Measurements from ENCODE around the gene PTK6.

Gene PTK6

DNA sequence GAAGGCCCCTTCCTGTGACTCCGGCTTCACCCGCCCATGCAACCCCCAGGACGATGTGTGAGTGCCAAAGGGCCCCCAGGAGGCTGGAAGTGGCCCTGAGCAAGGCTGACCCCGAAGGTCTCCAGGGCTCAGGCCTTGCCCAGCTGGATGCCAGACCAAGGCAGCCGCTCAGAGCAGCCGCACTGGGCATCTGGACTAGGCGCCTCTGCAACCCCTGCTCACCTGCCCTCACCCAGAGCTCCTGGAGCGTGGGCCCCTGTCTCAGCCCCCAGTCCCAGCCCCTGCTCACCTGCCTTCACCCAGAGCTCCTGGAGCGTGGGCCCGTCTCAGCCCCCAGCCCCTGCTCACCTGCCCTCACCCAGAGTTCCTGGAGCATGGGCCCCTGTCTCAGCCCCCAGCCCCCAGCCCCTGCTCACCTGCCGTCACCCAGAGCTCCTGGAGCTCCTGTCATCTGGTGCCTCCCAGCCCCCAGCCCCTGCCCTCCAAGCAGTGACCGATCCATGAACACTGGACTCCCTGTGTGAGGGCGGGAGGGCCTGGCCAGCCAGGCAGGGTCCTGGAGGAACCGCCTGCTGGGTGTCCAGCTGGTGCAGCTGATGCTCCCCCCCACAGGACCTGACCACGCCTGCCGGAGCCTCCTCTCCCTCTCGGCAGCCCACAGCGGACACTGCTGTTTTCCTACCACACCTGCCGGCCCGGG is 9.2 kb upstream of the PTK6 start:
- no peak for DNase-seq
- in situ Hi-C loops (cut with MboI; ENCODE audit: low pct_unique_long_range_greater_than_20kb, low sequenced_read_pairs) = no loop called here

DNA sequence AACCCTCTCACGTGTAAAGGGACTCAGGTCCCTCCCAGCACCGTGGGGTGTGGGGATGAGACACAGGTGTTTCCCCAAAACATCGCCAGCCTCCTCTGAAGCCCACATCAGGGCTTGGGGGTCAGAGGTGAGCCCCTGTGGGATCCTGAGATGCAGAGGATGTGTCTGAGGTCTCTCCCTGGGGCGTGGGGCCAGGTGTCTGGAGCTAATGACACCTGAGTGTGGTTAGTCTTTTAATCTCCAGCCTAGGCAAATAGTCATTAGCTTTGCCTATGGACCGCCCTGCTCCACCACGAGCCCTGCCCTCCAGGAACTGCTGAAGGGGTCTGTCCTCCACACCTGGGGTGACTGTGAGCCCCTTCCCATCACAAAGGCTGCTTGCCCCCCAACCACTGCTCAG is 8.6 kb upstream of the PTK6 start:
- in situ Hi-C loops (cut with MboI; ENCODE audit: low pct_unique_long_range_greater_than_20kb, low sequenced_read_pairs) = no loop called here
- DNase-seq = no peak

DNA sequence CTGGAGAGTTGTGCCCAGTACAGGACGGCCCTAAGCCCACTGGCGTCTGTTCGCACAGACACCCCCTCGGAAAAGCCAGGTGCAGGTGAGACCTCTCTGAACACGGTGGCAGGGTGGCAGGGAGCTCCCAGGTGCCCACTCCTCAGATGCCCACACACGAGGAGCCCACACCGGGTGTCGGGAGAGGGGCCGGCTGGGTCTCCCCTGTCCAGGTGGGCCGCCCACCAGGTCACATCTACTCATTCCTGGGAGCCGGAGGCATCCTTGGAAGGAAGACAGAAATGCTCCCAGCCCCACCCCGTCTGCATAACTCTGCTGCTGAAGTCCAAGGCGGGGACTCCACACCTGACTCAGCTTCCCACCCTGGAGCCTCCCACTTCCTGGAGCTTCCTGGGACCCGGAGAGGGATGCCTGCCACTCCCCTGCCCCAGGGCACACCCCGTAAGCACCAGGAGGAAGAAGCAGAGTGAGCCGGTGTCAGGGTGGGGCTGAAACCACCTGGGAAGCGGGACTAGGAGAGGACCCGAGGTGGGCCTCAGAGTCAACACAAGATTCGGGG is 7.9 kb upstream of the PTK6 start:
- in situ Hi-C loops (cut with MboI; ENCODE audit: low pct_unique_long_range_greater_than_20kb, low sequenced_read_pairs) = no loop called here
- no peak for DNase-seq

- no peak for DNase-seq
- in situ Hi-C loops (cut with MboI; ENCODE audit: low pct_unique_long_range_greater_than_20kb, low sequenced_read_pairs) = no loop called here
Measured at GRCh38 chr20:63544241-63544957, 7.2 kb upstream of the PTK6 start.

GRCh38 chr20:63543733-63544132 is 6.6 kb upstream of the PTK6 start:
- in situ Hi-C loops (cut with MboI; ENCODE audit: low pct_unique_long_range_greater_than_20kb, low sequenced_read_pairs) = no loop called here
- DNase-seq = no peak

GRCh38 chr20:63543131-63543530 is 6.0 kb upstream of the PTK6 start:
- DNase-seq = no peak
- in situ Hi-C loops (cut with MboI; ENCODE audit: low pct_unique_long_range_greater_than_20kb, low sequenced_read_pairs) = no loop called here

DNA sequence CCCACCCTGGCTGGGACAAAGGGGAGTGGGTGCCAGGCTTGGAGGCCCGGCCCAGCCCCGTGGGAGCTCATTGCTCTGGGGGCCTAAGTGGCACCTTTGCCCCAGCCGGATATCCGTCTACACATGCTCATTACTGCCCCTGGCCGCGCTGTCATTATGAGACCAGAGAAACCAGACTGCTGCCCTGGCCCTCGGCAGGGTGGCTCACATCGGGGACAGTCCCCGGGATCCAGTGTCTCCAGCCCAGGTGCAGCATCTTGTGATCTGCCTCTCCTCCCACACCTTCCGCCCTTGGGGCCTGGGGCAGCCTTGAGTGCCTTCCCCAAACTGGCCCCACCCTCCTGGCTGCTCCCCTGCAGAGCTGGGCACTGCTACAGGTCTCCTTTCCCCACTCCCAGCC is 5.5 kb upstream of the PTK6 start:
- in situ Hi-C loops (cut with MboI; ENCODE audit: low pct_unique_long_range_greater_than_20kb, low sequenced_read_pairs) = no loop called here
- no peak for DNase-seq

DNA sequence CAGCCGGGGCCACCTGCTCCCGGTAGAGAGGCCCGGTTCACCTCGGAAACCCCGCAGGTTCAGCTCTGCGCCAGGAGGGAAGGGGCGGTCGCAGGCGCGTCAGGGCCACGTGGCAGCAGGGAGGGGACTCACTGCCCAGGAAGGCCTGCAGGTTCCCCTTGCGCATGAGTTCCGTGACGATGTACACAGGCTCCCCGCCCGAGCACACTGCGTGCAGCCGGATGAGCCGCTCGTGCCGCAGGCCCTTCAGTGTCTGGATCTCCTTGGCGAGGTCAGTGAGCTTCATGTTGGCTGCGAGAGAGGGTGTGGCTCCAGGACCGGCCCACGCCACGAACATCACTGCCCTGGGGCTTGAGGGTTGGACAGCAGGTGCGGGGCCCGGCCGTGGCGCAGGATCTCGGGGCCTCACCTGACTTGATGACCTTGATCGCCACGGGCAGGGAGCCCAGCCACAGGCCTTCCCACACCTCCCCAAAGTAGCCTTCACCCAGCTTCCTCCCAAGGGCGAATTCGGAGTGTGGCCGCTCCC is 4.9 kb upstream of the PTK6 start:
- in situ Hi-C loops (cut with MboI; ENCODE audit: low pct_unique_long_range_greater_than_20kb, low sequenced_read_pairs) = no loop called here
- no peak for DNase-seq

DNA sequence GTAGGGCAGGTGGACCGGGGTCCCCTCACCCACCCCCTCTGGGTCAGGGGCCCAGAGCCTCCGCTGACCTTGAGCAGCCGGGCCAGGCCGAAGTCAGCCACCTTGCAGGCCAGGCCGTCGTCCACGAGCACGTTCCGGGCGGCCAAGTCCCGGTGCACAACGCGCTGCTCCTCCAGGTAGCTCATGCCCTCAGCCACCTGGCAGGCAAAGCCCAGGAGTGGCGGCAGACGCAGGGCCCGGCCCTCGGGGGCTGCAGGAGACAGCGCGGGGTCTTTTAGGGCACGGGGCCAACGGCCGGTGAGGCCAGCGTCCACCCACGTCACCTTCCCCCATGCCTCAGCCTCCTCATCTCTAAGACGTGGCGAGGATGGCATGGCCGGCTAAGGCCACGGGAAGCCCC is 4.2 kb upstream of the PTK6 start:
- in situ Hi-C loops (cut with MboI; ENCODE audit: low pct_unique_long_range_greater_than_20kb, low sequenced_read_pairs) = no loop called here
- no peak for DNase-seq

GRCh38 chr20:63540417-63541186 is 3.4 kb upstream of the PTK6 start:
- in situ Hi-C loops (cut with MboI; ENCODE audit: low pct_unique_long_range_greater_than_20kb, low sequenced_read_pairs) = no loop called here
- DNase-seq = no peak

GRCh38 chr20:63539441-63540370 is 2.5 kb upstream of the PTK6 start:
- in situ Hi-C loops (cut with MboI; ENCODE audit: low pct_unique_long_range_greater_than_20kb, low sequenced_read_pairs) = no loop called here
- DNase-seq = no peak

- DNase-seq = no peak
- in situ Hi-C loops (cut with MboI; ENCODE audit: low pct_unique_long_range_greater_than_20kb, low sequenced_read_pairs) = no loop called here
Measured at GRCh38 chr20:63539092-63539430, 1.9 kb upstream of the PTK6 start.

- no peak for DNase-seq
- in situ Hi-C loops (cut with MboI; ENCODE audit: low pct_unique_long_range_greater_than_20kb, low sequenced_read_pairs) = no loop called here
Measured at GRCh38 chr20:63538204-63539091, 1.3 kb upstream of the PTK6 start.

- DNase-seq = peak; percentile 84
- in situ Hi-C loops (cut with MboI; ENCODE audit: low pct_unique_long_range_greater_than_20kb, low sequenced_read_pairs) = no loop called here
Measured at GRCh38 chr20:63537525-63538203, 488 bp upstream of the PTK6 start.

DNA sequence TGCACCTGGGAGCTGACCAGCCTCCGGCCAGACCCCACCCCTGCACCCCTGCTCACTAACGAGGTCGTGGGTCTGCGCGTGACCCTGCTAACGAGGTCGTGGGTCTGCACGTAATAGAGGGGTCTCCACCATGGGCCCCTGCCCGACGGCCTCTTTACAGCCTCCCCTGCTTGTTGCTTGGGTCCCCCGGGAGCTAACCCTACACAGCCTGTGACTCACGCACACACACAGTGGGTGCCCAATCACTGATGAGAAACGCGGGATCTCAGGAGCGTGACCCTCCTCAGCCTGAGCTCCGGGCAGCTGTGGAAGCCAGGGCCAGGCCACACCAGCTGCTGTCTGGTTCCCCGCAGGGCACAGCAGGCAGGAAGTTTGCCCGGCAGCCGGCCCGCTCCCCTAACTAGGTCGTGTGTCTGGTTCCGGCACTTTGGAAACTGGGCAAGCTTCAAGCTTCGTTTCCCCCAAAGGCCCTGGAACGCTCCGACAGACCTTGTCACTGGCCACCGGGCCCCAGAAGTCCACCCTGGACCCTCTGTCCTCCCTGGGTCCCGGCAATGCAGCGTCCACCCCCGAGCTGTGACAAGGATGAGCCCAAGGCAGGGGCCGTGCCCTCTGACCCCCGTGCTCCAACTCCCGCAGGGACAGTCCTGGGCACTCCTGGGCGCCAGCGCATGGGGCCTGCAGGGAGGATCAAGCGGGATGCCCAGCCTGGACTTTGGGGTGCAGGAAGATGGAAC is 767 bp downstream of the PTK6 start:
- DNase-seq = no peak
- in situ Hi-C loops (cut with MboI; ENCODE audit: low pct_unique_long_range_greater_than_20kb, low sequenced_read_pairs) = no loop called here

DNA sequence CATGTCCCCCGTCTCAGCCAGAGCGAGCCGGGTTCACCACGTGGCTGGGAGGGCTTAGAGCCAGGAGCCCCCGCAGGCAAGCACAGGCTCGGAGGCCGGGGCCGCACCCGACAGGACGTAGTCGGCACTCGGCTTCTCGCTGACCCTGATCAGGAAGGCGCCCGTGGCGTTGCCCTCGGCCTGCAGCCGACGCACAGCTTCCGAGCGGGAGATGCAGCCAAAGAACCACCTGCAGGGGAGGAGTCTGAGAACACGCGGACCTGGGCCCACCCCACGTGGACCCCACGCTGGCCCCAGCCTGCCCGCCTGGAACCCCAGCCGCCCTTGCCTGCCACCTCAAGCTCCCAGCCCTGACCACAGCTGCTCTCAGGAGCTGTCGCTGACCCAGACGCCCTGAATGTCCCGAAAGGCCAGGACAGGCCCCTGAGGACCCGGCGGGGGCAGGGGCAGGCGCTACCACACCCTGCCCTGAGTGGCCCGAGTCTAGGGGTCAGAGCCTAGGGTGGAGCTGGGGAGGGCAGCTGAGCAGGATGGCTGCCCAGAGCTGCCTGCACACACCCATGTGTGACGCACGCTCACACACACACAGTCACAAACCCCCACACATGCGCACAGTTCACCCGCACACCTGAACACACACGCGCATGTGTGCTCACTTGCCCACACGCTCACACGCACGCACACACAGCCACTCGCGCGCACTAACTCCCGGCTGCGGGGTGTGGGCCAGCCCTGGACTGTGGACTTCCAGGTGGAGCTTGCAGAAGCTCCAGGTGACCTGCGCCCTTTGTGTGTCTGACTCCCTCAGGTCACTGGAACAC is 2.1 kb downstream of the PTK6 start:
- no peak for DNase-seq
- in situ Hi-C loops (cut with MboI; ENCODE audit: low pct_unique_long_range_greater_than_20kb, low sequenced_read_pairs) = no loop called here
